ENCODE measurements around the gene TBR1. TPM values are rescaled to one million over a fixed set of nuclear protein-coding genes. Genes with fewer than 3 reads are reported as not detected.

The TBR1 gene

DNA sequence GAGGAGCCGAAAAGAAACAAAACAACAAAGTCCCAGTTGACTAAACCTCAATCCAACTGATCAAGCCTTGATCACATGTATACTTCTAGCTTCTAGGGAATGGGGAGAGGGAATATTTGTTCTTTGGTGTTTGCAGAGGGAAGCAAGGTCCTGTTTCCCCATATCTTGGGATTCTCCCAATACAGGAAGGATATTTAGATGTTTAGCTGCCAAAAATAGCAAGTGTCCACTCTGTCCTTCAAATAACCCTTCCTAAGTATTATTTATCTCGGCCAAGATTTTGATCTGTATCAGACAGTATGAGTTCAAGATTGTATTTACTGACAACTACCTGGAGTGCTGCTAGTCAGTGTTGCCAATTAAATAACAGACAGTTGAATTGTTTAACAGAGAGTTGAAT is 55.5 kb downstream of the TBR1 start:
- no peaks in the 10 kb centered on the region for H3K79me1 ChIP-seq (ENCODE audit: low read depth, low read length)
- H2BK15ac ChIP-seq (ENCODE audit: low read length) = no peak overlapping the region
- peaks cover 0 to 3% of the 10 kb centered on the region in 2 donors for H3K9me3 ChIP-seq (replicated peaks in 1 of 2; ENCODE audit: control insufficient read depth in 2 of 2, insufficient read depth in 1 of 2, low read depth in 1 of 2, low read length in 2 of 2)
- no peak overlapping the region for H4K8ac ChIP-seq (ENCODE audit: low read depth, low read length)
- H3K9ac ChIP-seq (ENCODE audit: low read depth, low read length, poor library complexity) = no peak overlapping the region
- H2AFZ ChIP-seq (ENCODE audit: low read length) = no peak overlapping the region
- H3K23ac ChIP-seq (ENCODE audit: low read depth, low read length, poor library complexity) = no peak overlapping the region
- H2BK5ac ChIP-seq (ENCODE audit: low read length) = no peak overlapping the region
- no peak overlapping the region for H2AK5ac ChIP-seq (ENCODE audit: low read depth, low read length)
- no peaks in the 10 kb centered on the region for H3K4me1 ChIP-seq (ENCODE audit: control insufficient read depth in 2 of 2, insufficient read depth in 1 of 2, low read depth in 1 of 2, low read length in 2 of 2)
- no peaks in the 10 kb centered on the region for H3K36me3 ChIP-seq (replicated peaks in 1 of 2; ENCODE audit: control insufficient read depth in 2 of 2, insufficient read depth in 2 of 2, low read length in 2 of 2)
- H3K27ac ChIP-seq (replicated peaks; ENCODE audit: low read length) = no peak overlapping the region
- H3K14ac ChIP-seq (ENCODE audit: low read length) = no peak overlapping the region
- H2BK120ac ChIP-seq (ENCODE audit: low read depth, low read length) = no peak overlapping the region
- H3K4me2 ChIP-seq (ENCODE audit: insufficient read depth, low read length, poor library complexity, severe bottlenecking) = no peak overlapping the region
- no peak overlapping the region for H4K91ac ChIP-seq (ENCODE audit: low read depth, low read length, poor library complexity)
- no peak overlapping the region for H2BK12ac ChIP-seq (ENCODE audit: low read length)
- no CpG with 5 or more reads among the region's 2 CpGs for WGBS, 2 donors (ENCODE audit: extremely low coverage in 2 of 2, insufficient read length in 2 of 2, insufficient replicate concordance in 1 of 2)
- H3K18ac ChIP-seq (ENCODE audit: low read length) = no peak overlapping the region
- H3K4me3 ChIP-seq (ENCODE audit: low read length in 2 of 2) = no peak overlapping the region
- no peak overlapping the region for H3K4ac ChIP-seq (ENCODE audit: low read length)
- no peaks in the 10 kb centered on the region for H3K27me3 ChIP-seq (ENCODE audit: control insufficient read depth in 3 of 3, insufficient read depth in 3 of 3, low read depth in 1 of 3, low read length in 3 of 3)
- no peak for DNase-seq (ENCODE audit: low spot score)

DNA sequence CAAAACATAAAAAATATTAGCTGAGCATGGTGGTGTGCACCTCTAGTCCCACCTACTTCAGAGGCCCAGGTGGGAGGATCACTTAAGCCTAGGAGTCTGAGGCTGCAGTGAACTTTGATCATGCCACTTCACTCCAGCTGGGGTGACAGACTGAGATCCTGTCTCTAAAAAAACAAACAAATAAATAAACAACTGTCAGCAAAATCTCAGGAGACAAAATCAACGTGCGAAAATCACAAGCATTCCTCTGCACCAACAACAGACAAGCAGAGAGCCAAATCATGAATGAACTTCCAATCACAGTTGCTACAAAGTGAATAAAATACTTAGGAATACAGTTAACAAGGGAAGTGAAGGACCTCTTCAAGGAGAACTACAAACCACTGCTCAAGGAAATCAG is 58.8 kb downstream of the TBR1 start:
- Histone ChIP-seq H3K4ac (ENCODE audit: low read length) (no peak overlapping the region), H3K4me3 (ENCODE audit: low read length in 2 of 2) (no peak overlapping the region), H2BK5ac (ENCODE audit: low read length) (no peak overlapping the region), H3K18ac (ENCODE audit: low read length) (no peak overlapping the region), H3K4me1 (ENCODE audit: control insufficient read depth in 2 of 2, insufficient read depth in 1 of 2, low read depth in 1 of 2, low read length in 2 of 2) (no peaks in the 10 kb centered on the region), H3K27me3 (ENCODE audit: control insufficient read depth in 3 of 3, insufficient read depth in 3 of 3, low read depth in 1 of 3, low read length in 3 of 3) (no peaks in the 10 kb centered on the region), H2BK12ac (ENCODE audit: low read length) (no peak overlapping the region), H3K9ac (ENCODE audit: low read depth, low read length, poor library complexity) (no peak overlapping the region), H3K36me3 (replicated peaks in 1 of 2; ENCODE audit: control insufficient read depth in 2 of 2, insufficient read depth in 2 of 2, low read length in 2 of 2) (no peaks in the 10 kb centered on the region), H4K8ac (ENCODE audit: low read depth, low read length) (no peak overlapping the region), H3K27ac (replicated peaks; ENCODE audit: low read length) (no peak overlapping the region), H3K23ac (ENCODE audit: low read depth, low read length, poor library complexity) (no peak overlapping the region), H3K9me3 (replicated peaks in 1 of 2; ENCODE audit: control insufficient read depth in 2 of 2, insufficient read depth in 1 of 2, low read depth in 1 of 2, low read length in 2 of 2) (peaks cover 0 to 5% of the 10 kb centered on the region in 2 donors), H2BK15ac (ENCODE audit: low read length) (no peak overlapping the region), H3K14ac (ENCODE audit: low read length) (no peak overlapping the region), H2BK120ac (ENCODE audit: low read depth, low read length) (no peak overlapping the region), H3K79me1 (ENCODE audit: low read depth, low read length) (no peaks in the 10 kb centered on the region), H2AFZ (ENCODE audit: low read length) (no peak overlapping the region), H2AK5ac (ENCODE audit: low read depth, low read length) (no peak overlapping the region), H3K4me2 (ENCODE audit: insufficient read depth, low read length, poor library complexity, severe bottlenecking) (no peak overlapping the region), H4K91ac (ENCODE audit: low read depth, low read length, poor library complexity) (no peak overlapping the region)
- WGBS, 2 donors (ENCODE audit: extremely low coverage in 2 of 2, insufficient read length in 2 of 2, insufficient replicate concordance in 1 of 2) = no CpG with 5 or more reads among the region's 2 CpGs
- no peak for DNase-seq (ENCODE audit: low spot score)

Small RNAs within 50 kb of the gene (small RNA-seq; reads per million reads assigned to genes)
- gene RNA5SP108 (ENCODE audit: insufficient read depth) = not detected
